ENCODE measurements around the gene GALNT2. TPM values are rescaled to one million over a fixed set of nuclear protein-coding genes. Genes with fewer than 3 reads are reported as not detected.

The GALNT2 gene
- total and polyA plus RNA-seq, 2 of the 13 experiments (the other 11 are each of a cell fraction or from before 2014, with no cell fraction given) = 39.3 to 39.6 TPM

DNA sequence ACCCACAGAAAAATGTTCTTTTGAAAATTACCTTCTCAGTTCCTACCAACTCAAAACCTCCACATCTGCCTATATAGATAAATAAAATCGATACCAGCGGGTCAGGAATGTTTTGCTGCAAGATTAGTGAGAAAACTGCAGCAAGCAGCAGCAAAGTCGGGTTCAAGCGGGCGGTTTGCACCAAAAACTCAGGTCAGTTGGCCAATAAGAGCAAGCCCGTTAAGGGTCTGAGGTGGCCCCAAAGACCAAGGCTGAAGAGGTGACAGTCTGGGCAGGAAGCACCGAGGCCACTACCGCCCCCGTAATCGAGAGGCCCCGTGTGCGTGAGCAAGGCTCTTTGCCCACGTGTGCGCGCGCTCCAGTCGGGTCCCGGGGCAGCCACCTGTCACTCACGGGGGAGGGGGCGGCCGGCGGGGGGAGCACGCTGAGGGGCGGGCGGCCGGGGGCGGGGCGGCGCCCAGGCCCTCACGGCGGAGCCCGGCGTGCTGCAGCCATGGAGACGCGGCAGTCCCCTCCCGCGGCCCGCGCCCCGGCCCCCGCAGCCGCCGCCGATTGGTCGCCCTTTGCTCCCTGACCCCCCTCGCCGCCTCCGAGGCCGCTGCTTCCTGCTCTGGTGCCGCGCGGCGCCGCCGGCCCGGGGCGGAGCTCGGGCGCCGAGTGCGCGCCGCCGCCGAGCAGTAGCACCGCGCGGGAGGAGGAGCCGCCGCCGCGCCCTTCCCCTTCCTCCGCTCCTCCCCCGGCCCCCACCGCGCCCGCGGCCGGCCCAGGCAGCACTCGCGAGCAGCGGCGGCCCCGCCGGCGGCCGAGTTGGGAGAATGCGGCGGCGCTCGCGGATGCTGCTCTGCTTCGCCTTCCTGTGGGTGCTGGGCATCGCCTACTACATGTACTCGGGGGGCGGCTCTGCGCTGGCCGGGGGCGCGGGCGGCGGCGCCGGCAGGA, at the start of gene GALNT2 (continued):
- TF ChIP-seq SOX13 (IDR thresholded peaks at IDR 0.05) = no peak
- peak in 1 of 2 experiments; percentile 14; a peak in 2 of 4 replicates for TF ChIP-seq SOX13 (CRISPR knock-in tag; conservative IDR thresholded peaks at IDR 0.05 in 1 of 2, IDR thresholded peaks at IDR 0.05 in 1 of 2)
- no peak for TF ChIP-seq HIVEP1 (CRISPR knock-in tag; IDR thresholded peaks at IDR 0.05)
- TF ChIP-seq RAD51 (IDR thresholded peaks at IDR 0.05; ENCODE audit: borderline replicate concordance) = no peak
- no peak for TF ChIP-seq ZNF484 (CRISPR knock-in tag; IDR thresholded peaks at IDR 0.05; ENCODE audit: borderline replicate concordance, low read depth)
- TF ChIP-seq JUNB (CRISPR knock-in tag; IDR thresholded peaks at IDR 0.05; ENCODE audit: borderline replicate concordance) = no peak
- no peak for TF ChIP-seq SNRNP70 (IDR thresholded peaks at IDR 0.05; ENCODE audit: low read depth, low read length)
- TF ChIP-seq TEAD3 (CRISPR knock-in tag; optimal IDR thresholded peaks at IDR 0.05; ENCODE audit: borderline replicate concordance) = no peak
- TF ChIP-seq ZNF431 (CRISPR knock-in tag; IDR thresholded peaks at IDR 0.05; ENCODE audit: borderline replicate concordance, low read depth) = no peak
- TF ChIP-seq PAX8 (CRISPR knock-in tag; IDR thresholded peaks at IDR 0.05; ENCODE audit: borderline replicate concordance) = no peak
- no peak for TF ChIP-seq HDAC6 (IDR thresholded peaks at IDR 0.05; ENCODE audit: low read depth, low read length)
- peak; percentile 10; the same call in 1 of the 2 replicates for TF ChIP-seq HNF4G (IDR thresholded peaks at IDR 0.05; ENCODE audit: borderline replicate concordance, low read depth, low read length)
- TF ChIP-seq HNF4G (CRISPR knock-in tag; IDR thresholded peaks at IDR 0.05; ENCODE audit: borderline replicate concordance, low read depth) = no peak
- TF ChIP-seq RARA (CRISPR knock-in tag; IDR thresholded peaks at IDR 0.05) = peak; percentile 49; the same call in 1 of the 2 replicates
- TF ChIP-seq, protein P1, sequence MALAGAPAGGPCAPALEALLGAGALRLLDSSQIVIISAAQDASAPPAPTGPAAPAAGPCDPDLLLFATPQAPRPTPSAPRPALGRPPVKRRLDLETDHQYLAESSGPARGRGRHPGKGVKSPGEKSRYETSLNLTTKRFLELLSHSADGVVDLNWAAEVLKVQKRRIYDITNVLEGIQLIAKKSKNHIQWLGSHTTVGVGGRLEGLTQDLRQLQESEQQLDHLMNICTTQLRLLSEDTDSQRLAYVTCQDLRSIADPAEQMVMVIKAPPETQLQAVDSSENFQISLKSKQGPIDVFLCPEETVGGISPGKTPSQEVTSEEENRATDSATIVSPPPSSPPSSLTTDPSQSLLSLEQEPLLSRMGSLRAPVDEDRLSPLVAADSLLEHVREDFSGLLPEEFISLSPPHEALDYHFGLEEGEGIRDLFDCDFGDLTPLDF (CRISPR knock-in tag; IDR thresholded peaks at IDR 0.05) = no peak
- no peak for TF ChIP-seq YEATS2 (CRISPR knock-in tag; IDR thresholded peaks at IDR 0.05; ENCODE audit: borderline replicate concordance)
- no peak for TF ChIP-seq PLRG1 (conservative IDR thresholded peaks at IDR 0.05)
- TF ChIP-seq ZNF263 (CRISPR knock-in tag; IDR thresholded peaks at IDR 0.05) = no peak
- peak; percentile 7; the same call in 1 of the 2 replicates for TF ChIP-seq ATF7-NPFF (CRISPR knock-in tag; IDR thresholded peaks at IDR 0.05; ENCODE audit: low read depth)
- TF ChIP-seq PPARG (CRISPR knock-in tag; conservative IDR thresholded peaks at IDR 0.05) = no peak
- TF ChIP-seq ELF1 (CRISPR knock-in tag; IDR thresholded peaks at IDR 0.05) = no peak
- TF ChIP-seq ZFAT (CRISPR knock-in tag; conservative IDR thresholded peaks at IDR 0.05) = no peak
- TF ChIP-seq ZBTB34 (CRISPR knock-in tag; IDR thresholded peaks at IDR 0.05) = no peak
- TF ChIP-seq RNF2 (conservative IDR thresholded peaks at IDR 0.05; ENCODE audit: low read depth) = no peak
- no peak for TF ChIP-seq ZFP90 (CRISPR knock-in tag; IDR thresholded peaks at IDR 0.05; ENCODE audit: borderline replicate concordance)
- 0 out of 2 replicates have a peak, but pooled peaks have one; percentile 28 for TF ChIP-seq PITX1 (CRISPR knock-in tag; IDR thresholded peaks at IDR 0.05)
- TF ChIP-seq, protein P2, sequence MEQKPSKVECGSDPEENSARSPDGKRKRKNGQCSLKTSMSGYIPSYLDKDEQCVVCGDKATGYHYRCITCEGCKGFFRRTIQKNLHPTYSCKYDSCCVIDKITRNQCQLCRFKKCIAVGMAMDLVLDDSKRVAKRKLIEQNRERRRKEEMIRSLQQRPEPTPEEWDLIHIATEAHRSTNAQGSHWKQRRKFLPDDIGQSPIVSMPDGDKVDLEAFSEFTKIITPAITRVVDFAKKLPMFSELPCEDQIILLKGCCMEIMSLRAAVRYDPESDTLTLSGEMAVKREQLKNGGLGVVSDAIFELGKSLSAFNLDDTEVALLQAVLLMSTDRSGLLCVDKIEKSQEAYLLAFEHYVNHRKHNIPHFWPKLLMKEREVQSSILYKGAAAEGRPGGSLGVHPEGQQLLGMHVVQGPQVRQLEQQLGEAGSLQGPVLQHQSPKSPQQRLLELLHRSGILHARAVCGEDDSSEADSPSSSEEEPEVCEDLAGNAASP (CRISPR knock-in tag; IDR thresholded peaks at IDR 0.05; ENCODE audit: borderline replicate concordance) = no peak
- peak; percentile 71 for TF ChIP-seq SAP130 (CRISPR knock-in tag; IDR thresholded peaks at IDR 0.05; ENCODE audit: low read depth)

Measured in HepG2 (cell line).